HCT116 (cell line): Measurements from ENCODE around the gene CLSTN3. TPM values are rescaled to one million over a fixed set of nuclear protein-coding genes. Genes with fewer than 3 reads are reported as not detected.
A peak's percentile ranks its signal among the peaks of the same experiment; 100 is the strongest.

Source experiments
- ATAC-seq: fragments of 200-7000 bp; cut with Tn5 transposase; 2 replicates; pipeline ENCODE4 v1.9.1; 2020; ENCODE audit warnings: mild to moderate bottlenecking, moderate library complexity
- BruUV-seq: library from RNA; stranded (reverse); fragments of 400-500 nt; replicated peaks from 2 replicates; lab custom pipeline; 2021; lab: Mats Ljungman, UMichigan
- CTCF ChIA-PET: fragments of 300-600 bp; sonication (Branson Sonifier 250); formaldehyde crosslinking; loops from one replicate; lab custom pipeline; 2021; ENCODE audit warnings: antibody characterized with exemption; lab: Charles Lee
- POLR2A ChIA-PET: fragments of 300-600, 350-600 bp; sonication (Branson Sonifier 250); formaldehyde crosslinking; loops from one replicate; lab custom pipeline; 2021; ENCODE audit warnings: antibody characterized with exemption; lab: Charles Lee
- RAD21 ChIA-PET, 2 experiments: fragments of 300-600 bp; sonication (Branson Sonifier 250); formaldehyde crosslinking; loops; one replicate each; lab custom pipeline; 2023; ENCODE audit warnings: low total read pairs in 2 of 2; ENCODE audit not compliant: uncharacterized antibody in 2 of 2, unreplicated experiment in 2 of 2, low non-redundant PET in 1 of 2; lab: Charles Lee
- DNase-seq: peaks from one replicate; pipeline ENCODE4 v3.0.0-alpha.2; 2010; ENCODE audit warnings: low read depth, low spot score
- H2AFZ ChIP-seq: fragments of 200-600 bp; shearing (Covaris generic), sonication (generic); 2 replicates; pipeline ENCODE4 v1.6.1; 2017; ENCODE audit warnings: low read depth, mixed run types, mixed read lengths, antibody characterized with exemption, low read length; ENCODE audit not compliant: poor library complexity, severe bottlenecking
- H3K27ac ChIP-seq: 2 replicates; pipeline ENCODE4 v1.5.1; 2012; ENCODE audit warnings: low read depth, low read length
- H3K27me3 ChIP-seq: fragments of 200-600 bp; sonication (generic); 2 replicates; pipeline ENCODE4 v1.6.1; 2016; ENCODE audit warnings: mixed run types, low read length, mixed read lengths; ENCODE audit not compliant: insufficient read depth
- H3K36me3 ChIP-seq, 2 experiments: fragments of 200-500 bp in 1 of 2; fragments of 200-600 bp in 1 of 2; sonication (Bioruptor generic) in 1 of 2; sonication (generic) in 1 of 2; 2 replicates each; pipeline versions ENCODE4 v1.5.1 to v1.6.1; 2014 to 2016; ENCODE audit warnings: low read length in 2 of 2, inconsistent platforms in 1 of 2, mixed read lengths in 1 of 2, mixed run types in 1 of 2; ENCODE audit not compliant: insufficient read depth in 2 of 2, control insufficient read depth in 1 of 2
- H3K4me1 ChIP-seq, 2 experiments: fragments of 200-600 bp in 1 of 2; sonication (generic) in 1 of 2; 2 replicates each; pipeline versions ENCODE4 v1.5.1 to v1.6.1; 2012 to 2017; ENCODE audit warnings: low read length in 2 of 2, inconsistent platforms in 1 of 2, mild to moderate bottlenecking in 1 of 2, mixed read lengths in 1 of 2, mixed run types in 1 of 2, moderate library complexity in 1 of 2; ENCODE audit not compliant: insufficient read depth in 2 of 2, control insufficient read depth in 1 of 2
- H3K4me2 ChIP-seq: fragments of 200-600 bp; sonication (generic); 2 replicates; pipeline ENCODE4 v1.6.1; 2017; ENCODE audit warnings: mixed run types, low read length, mixed read lengths
- H3K4me3 ChIP-seq, 2 experiments: fragments of 200-600 bp in 1 of 2; sonication (generic) in 1 of 2; replicated peaks in 1 of 2; 2 replicates each; pipeline ENCODE4 v1.5.1; 2011 to 2016; ENCODE audit warnings: low read length in 2 of 2, control low read depth in 1 of 2, low read depth in 1 of 2, mild to moderate bottlenecking in 1 of 2, mixed read lengths in 1 of 2, mixed run types in 1 of 2
- H3K79me2 ChIP-seq: fragments of 200-600 bp; sonication (generic); 2 replicates; pipeline ENCODE4 v1.6.1; 2017; ENCODE audit warnings: mild to moderate bottlenecking, mixed run types, low read length, moderate library complexity, mixed read lengths; ENCODE audit not compliant: insufficient read depth
- H3K9ac ChIP-seq: fragments of 200-600 bp; sonication (generic); 2 replicates; pipeline ENCODE4 v1.6.1; 2016; ENCODE audit warnings: low read length, mixed read lengths
- H3K9me2 ChIP-seq: fragments of 200-600 bp; sonication (generic), shearing (Covaris generic); 2 replicates; pipeline ENCODE4 v1.6.1; 2017; ENCODE audit warnings: mixed run types, mild to moderate bottlenecking, moderate library complexity; ENCODE audit not compliant: insufficient read depth
- H3K9me3 ChIP-seq, 2 experiments: fragments of 200-500 bp in 1 of 2; fragments of 200-600 bp in 1 of 2; sonication (Bioruptor generic) in 1 of 2; sonication (generic) in 1 of 2; 2 replicates each; pipeline ENCODE4 v1.6.1; 2014 to 2017; ENCODE audit warnings: low read length in 2 of 2, mixed read lengths in 2 of 2, inconsistent platforms in 1 of 2, low read depth in 1 of 2, mild to moderate bottlenecking in 1 of 2, mixed run types in 1 of 2, moderate library complexity in 1 of 2; ENCODE audit not compliant: control insufficient read depth in 1 of 2, insufficient read depth in 1 of 2
- H4K20me1 ChIP-seq: fragments of 200-600 bp; sonication (generic), shearing (Covaris generic); 2 replicates; pipeline ENCODE4 v1.6.1; 2017; ENCODE audit warnings: mixed run types, mild to moderate bottlenecking, moderate library complexity; ENCODE audit not compliant: insufficient read depth
- CBX3 ChIP-seq: IDR thresholded peaks from 2 replicates; pipeline ENCODE4 v1.6.1; 2012; ENCODE audit warnings: low read depth
- CTCF ChIP-seq, 3 experiments: fragments of 200-600 bp in 1 of 3; sonication (generic) in 1 of 3; IDR thresholded peaks in 2 of 3; conservative IDR thresholded peaks in 1 of 3; 2 replicates each; pipeline ENCODE4 v1.5.1; 2012 to 2017; ENCODE audit warnings: low read depth in 2 of 3, low read length in 2 of 3, antibody characterized with exemption in 1 of 3, borderline replicate concordance in 1 of 3, control low read depth in 1 of 3, mild to moderate bottlenecking in 1 of 3, mixed read lengths in 1 of 3, mixed run types in 1 of 3, moderate library complexity in 1 of 3; ENCODE audit not compliant: insufficient read depth in 1 of 3
- ELF1 ChIP-seq: IDR thresholded peaks from 2 replicates; pipeline ENCODE4 v1.6.1; 2012; ENCODE audit warnings: low read depth, borderline replicate concordance
- EZH2 ChIP-seq: fragments of 200-600 bp; sonication (generic); IDR thresholded peaks from 2 replicates; pipeline ENCODE4 v1.6.1; 2017; ENCODE audit warnings: antibody characterized with exemption, mixed run types
- EZH2phosphoT487 ChIP-seq: fragments of 200-600 bp; IDR thresholded peaks from 2 replicates; pipeline ENCODE4 v1.6.1; 2018; ENCODE audit warnings: antibody characterized with exemption, borderline replicate concordance
- MAX ChIP-seq: IDR thresholded peaks from 2 replicates; pipeline ENCODE4 v1.6.1; 2012
- RAD21 ChIP-seq: IDR thresholded peaks from 2 replicates; pipeline ENCODE4 v1.6.1; 2012; ENCODE audit warnings: low read depth, mild to moderate bottlenecking
- REST ChIP-seq: IDR thresholded peaks from 2 replicates; pipeline ENCODE4 v1.6.1; 2012; ENCODE audit warnings: low read depth
- TCF7L2 ChIP-seq: IDR thresholded peaks from 2 replicates; pipeline ENCODE4 v1.7.0; 2011; ENCODE audit warnings: borderline replicate concordance, inconsistent platforms; ENCODE audit not compliant: insufficient read depth, insufficient read length; ENCODE audit errors: extremely low read depth
- YY1 ChIP-seq: IDR thresholded peaks from 2 replicates; pipeline ENCODE4 v1.6.1; 2011; ENCODE audit warnings: low read length, low read depth, moderate library complexity, mild to moderate bottlenecking; ENCODE audit not compliant: insufficient replicate concordance; ENCODE audit errors: extremely low read depth
- intact Hi-C: fragments of 100-400 bp; cut with micrococcal nuclease; formaldehyde crosslinking; loops from 2 replicates; pipeline ENCODE4 v1.10.0; 2022
- total RNA-seq: library from RNA; stranded (reverse); gene quantifications from one replicate; pipeline ENCODE4 v1.2.1, GENCODE V29; 2021; ENCODE audit not compliant: unreplicated experiment

The CLSTN3 gene
- total RNA-seq, 1 experiment from 2014 or later: 23.0 TPM

- TF ChIP-seq TCF7L2: no peak
- peak; percentile 62 for TF ChIP-seq MAX
- TF ChIP-seq YY1: peak; percentile 7
- TF ChIP-seq EZH2phosphoT487: no peak
- no peak for TF ChIP-seq ELF1
- TF ChIP-seq EZH2: no peak
- no peak for TF ChIP-seq CBX3
- TF ChIP-seq REST: no peak
- peak; percentile 67 to 92 (median 87); a peak in 5 of 6 replicates for TF ChIP-seq CTCF (IDR thresholded peaks at IDR 0.05 in 2 of 3, conservative IDR thresholded peaks at IDR 0.05 in 1 of 3; ENCODE audit: borderline replicate concordance in 1 of 3, insufficient read depth in 1 of 3, low read depth in 2 of 3, low read length in 2 of 3)
- peak; percentile 53 for TF ChIP-seq RAD21
- peak overlapping the region; percentile 73 for H3K4me2 ChIP-seq
- H3K9ac ChIP-seq: no peak overlapping the region
- H3K27me3 ChIP-seq: no peaks in the 10 kb centered on the region
- no peak overlapping the region for H3K27ac ChIP-seq
- ChIA-PET POLR2A (interaction anchor here (1.3 kb wide), 1 partner anchor 219 kb away, joined by 3 read pairs; the partner anchor contains the start of genes C12orf57 and RNU7-1), RAD21 (no interaction called here), CTCF (interaction anchor here (0.6 to 2.1 kb wide), 7 partner anchors 10 to 219 kb away, joined by 3 to 9 read pairs (median 3); partner anchors contain the start of genes C12orf57, PEX5 and RNU7-1)
- H3K36me3 ChIP-seq: no peaks in the 10 kb centered on the region
- no peaks in the 10 kb centered on the region for H3K9me2 ChIP-seq
- peaks cover 8 to 15% of the 10 kb centered on the region in 2 experiments for H3K4me1 ChIP-seq
- no TSS peak for BruUV-seq
- H2AFZ ChIP-seq: peak overlapping the region; percentile 90
- H3K79me2 ChIP-seq: no peaks in the 10 kb centered on the region
- ATAC-seq (peak; percentile 99), DNase-seq (peak; percentile 76)
- peak overlapping the region in 1 of 2 experiments; percentile 34; a peak in 3 of 4 replicates for H3K4me3 ChIP-seq
- peaks cover 0 to 9% of the 10 kb centered on the region in 2 experiments; a peak in 2 of 4 replicates for H3K9me3 ChIP-seq
- H4K20me1 ChIP-seq: no peaks in the 10 kb centered on the region
- intact Hi-C loops: no loop called here
Observed at GRCh38 chr12:7162691-7163114, 32.5 kb downstream of the CLSTN3 start.
